Suppressor macrophage treated with lipopolysaccharide for 4 hours (primary cell): ENCODE results near the gene PPP2R1A.
"Not testable (repeated sequence)": the region's sequence is repeated elsewhere in the genome, so short reads cannot be mapped to it uniquely, and the experiment has no call there.

Experiments used
- DNase-seq: peaks from one replicate; pipeline ENCODE4 v3.0.0-alpha.2; 2020

The PPP2R1A gene

GRCh38 chr19:52248241-52248640 is 58.4 kb downstream of the PPP2R1A start:
- peak; percentile 71 for DNase-seq

GRCh38 chr19:52258426-52258825 is 68.6 kb downstream of the PPP2R1A start:
- DNase-seq = no peak

- not testable (repeated sequence) for DNase-seq
Observed at GRCh38 chr19:52265556-52265955, 75.7 kb downstream of the PPP2R1A start.

- peak; percentile 98 for DNase-seq
Observed at GRCh38 chr19:52269338-52270261, 79.7 kb downstream of the PPP2R1A start, which contains the start of gene ZNF766. Gene ZNF766 (plus strand): TSS chr19:52269587. CDS start chr19:52269614, 27 bp downstream.

GRCh38 chr19:52270266-52270885 is 80.5 kb downstream of the PPP2R1A start:
- peak; percentile 29 for DNase-seq

GRCh38 chr19:52273301-52273700 is 83.4 kb downstream of the PPP2R1A start:
- DNase-seq = no peak

GRCh38 chr19:52274191-52274590 is 84.3 kb downstream of the PPP2R1A start:
- no peak for DNase-seq

- DNase-seq = no peak
Observed at GRCh38 chr19:52275988-52276387, 86.1 kb downstream of the PPP2R1A start.

GRCh38 chr19:52277471-52277870 is 87.6 kb downstream of the PPP2R1A start:
- DNase-seq = no peak
